H9 (cell line): ENCODE measurements around the gene CDK6. TPM values are rescaled to one million over a fixed set of nuclear protein-coding genes. Genes with fewer than 3 reads are reported as not detected.

Source experiments
- DNase-seq: peaks from one replicate; pipeline ENCODE4 v3.0.0-alpha.2; 2017
- H2AFZ ChIP-seq: one replicate; pipeline ENCODE4 v1.6.1; 2013; ENCODE audit warnings: mild to moderate bottlenecking, low read length, control low read depth, moderate library complexity
- H2AK5ac ChIP-seq: 2 replicates; pipeline ENCODE4 v1.6.1; 2013; ENCODE audit warnings: low read length, control low read depth, mixed read lengths; ENCODE audit not compliant: insufficient read length
- H2BK120ac ChIP-seq: one replicate; pipeline ENCODE4 v1.6.1; 2013; ENCODE audit warnings: low read depth, mild to moderate bottlenecking, low read length, control low read depth, inconsistent platforms; ENCODE audit not compliant: poor library complexity, severe bottlenecking
- H2BK12ac ChIP-seq: 2 replicates; pipeline ENCODE4 v1.6.1; 2013; ENCODE audit warnings: low read length, control low read depth, mixed read lengths, low read depth; ENCODE audit not compliant: insufficient read length
- H2BK15ac ChIP-seq: 2 replicates; pipeline ENCODE4 v1.6.1; 2013; ENCODE audit warnings: low read depth, low read length, control low read depth
- H2BK20ac ChIP-seq: one replicate; pipeline ENCODE4 v1.6.1; 2013; ENCODE audit warnings: low read depth, mild to moderate bottlenecking, low read length, control low read depth, inconsistent platforms; ENCODE audit not compliant: poor library complexity, severe bottlenecking
- H2BK5ac ChIP-seq: 2 replicates; pipeline ENCODE4 v1.6.1; 2013; ENCODE audit warnings: low read length, control low read depth, mixed read lengths; ENCODE audit not compliant: insufficient read length
- H3K14ac ChIP-seq: 2 replicates; pipeline ENCODE4 v1.6.1; 2013; ENCODE audit warnings: low read length, control low read depth; ENCODE audit not compliant: insufficient read depth
- H3K18ac ChIP-seq: 2 replicates; pipeline ENCODE4 v1.6.1; 2013; ENCODE audit warnings: low read depth, mild to moderate bottlenecking, mixed read lengths, low read length, control low read depth; ENCODE audit not compliant: insufficient read length
- H3K23ac ChIP-seq: 2 replicates; pipeline ENCODE4 v1.6.1; 2013; ENCODE audit warnings: low read length, control low read depth, mixed read lengths, low read depth; ENCODE audit not compliant: insufficient read length
- H3K23me2 ChIP-seq: 2 replicates; pipeline ENCODE4 v1.6.1; 2013; ENCODE audit warnings: low read depth, mild to moderate bottlenecking, mixed read lengths, low read length, control low read depth; ENCODE audit not compliant: insufficient read length, poor library complexity, severe bottlenecking
- H3K27ac ChIP-seq: 2 replicates; pipeline ENCODE4 v1.5.1; 2013; ENCODE audit warnings: low read length, control low read depth, mixed read lengths, low read depth; ENCODE audit not compliant: insufficient read length
- H3K27me3 ChIP-seq: 2 replicates; pipeline ENCODE4 v1.6.1; 2013; ENCODE audit warnings: low read length, control low read depth, inconsistent platforms; ENCODE audit not compliant: insufficient read depth
- H3K4ac ChIP-seq: 2 replicates; pipeline ENCODE4 v1.6.1; 2013; ENCODE audit warnings: low read depth, mild to moderate bottlenecking, control low read depth, inconsistent platforms, low read length, moderate library complexity
- H3K4me1 ChIP-seq: 2 replicates; pipeline ENCODE4 v1.6.1; 2013; ENCODE audit warnings: low read length, control low read depth, inconsistent platforms; ENCODE audit not compliant: insufficient read depth
- H3K4me2 ChIP-seq: 2 replicates; pipeline ENCODE4 v1.6.1; 2013; ENCODE audit warnings: low read length, control low read depth, mixed read lengths; ENCODE audit not compliant: insufficient read length, insufficient read depth
- H3K56ac ChIP-seq: 2 replicates; pipeline ENCODE4 v1.6.1; 2013; ENCODE audit warnings: low read depth, mild to moderate bottlenecking, mixed read lengths, low read length, control low read depth; ENCODE audit not compliant: insufficient read length
- H3K79me1 ChIP-seq: 2 replicates; pipeline ENCODE4 v1.6.1; 2013; ENCODE audit warnings: low read depth, mild to moderate bottlenecking, moderate library complexity, low read length, control low read depth, inconsistent platforms; ENCODE audit not compliant: insufficient read depth, poor library complexity, severe bottlenecking
- H3K79me2 ChIP-seq: 2 replicates; pipeline ENCODE4 v1.6.1; 2013; ENCODE audit warnings: low read length, control low read depth, inconsistent platforms; ENCODE audit not compliant: insufficient read depth
- H3K9ac ChIP-seq: 2 replicates; pipeline ENCODE4 v1.6.1; 2013; ENCODE audit warnings: low read length, control low read depth, mixed read lengths; ENCODE audit not compliant: insufficient read length; ENCODE audit errors: extremely low read depth
- H3K9me3 ChIP-seq: one replicate; pipeline ENCODE4 v1.6.1; 2013; ENCODE audit warnings: low read depth, low read length, inconsistent platforms; ENCODE audit not compliant: control insufficient read depth
- H3T11ph ChIP-seq: one replicate; pipeline ENCODE4 v1.6.1; 2013; ENCODE audit warnings: mild to moderate bottlenecking, low read length, control low read depth, inconsistent platforms
- H4K20me1 ChIP-seq: one replicate; pipeline ENCODE4 v1.6.1; 2013; ENCODE audit not compliant: control insufficient read depth, insufficient read length, insufficient read depth
- H4K5ac ChIP-seq: 2 replicates; pipeline ENCODE4 v1.6.1; 2013; ENCODE audit warnings: low read depth, mild to moderate bottlenecking, mixed read lengths, low read length, control low read depth; ENCODE audit not compliant: insufficient read length
- H4K8ac ChIP-seq: replicated peaks from 2 replicates; pipeline ENCODE4 v1.6.1; 2013; ENCODE audit warnings: low read length, control low read depth, mixed read lengths, low read depth; ENCODE audit not compliant: insufficient read length
- H4K91ac ChIP-seq: 2 replicates; pipeline ENCODE4 v1.6.1; 2013; ENCODE audit warnings: low read depth, mild to moderate bottlenecking, moderate library complexity, mixed read lengths, low read length, control low read depth; ENCODE audit not compliant: insufficient read length
- H3K27ac Mint-ChIP-seq, 3 experiments: 2 replicates in 2 of 3; 3 replicates in 1 of 3; pipeline ENCODE4 v1.8.0; 2020 to 2021; ENCODE audit warnings: mixed read lengths in 3 of 3, mild to moderate bottlenecking in 1 of 3, moderate library complexity in 1 of 3
- H3K27me3 Mint-ChIP-seq: 2 replicates; pipeline ENCODE4 v1.8.0; 2021; ENCODE audit warnings: low read depth, mild to moderate bottlenecking, moderate library complexity, mixed read lengths
- H3K36me3 Mint-ChIP-seq, 3 experiments: 2 replicates in 2 of 3; 3 replicates in 1 of 3; pipeline ENCODE4 v1.8.0; 2020 to 2021; ENCODE audit warnings: low read depth in 3 of 3, mixed read lengths in 3 of 3; ENCODE audit not compliant: insufficient read depth in 1 of 3
- H3K4me1 Mint-ChIP-seq, 2 experiments: 2 replicates each; pipeline ENCODE4 v1.8.0; 2020; ENCODE audit warnings: mixed read lengths in 2 of 2
- H3K4me3 Mint-ChIP-seq, 2 experiments: 2 replicates in 1 of 2; 3 replicates in 1 of 2; pipeline ENCODE4 v1.8.0; 2020 to 2021; ENCODE audit warnings: mild to moderate bottlenecking in 2 of 2, mixed read lengths in 2 of 2, moderate library complexity in 1 of 2
- H3K9me3 Mint-ChIP-seq, 2 experiments: 2 replicates in 1 of 2; 3 replicates in 1 of 2; pipeline ENCODE4 v1.8.0; 2020; ENCODE audit warnings: mild to moderate bottlenecking in 2 of 2, mixed read lengths in 2 of 2, moderate library complexity in 1 of 2
- CTCF ChIP-seq: fragments of 200-600 bp; sonication (generic); conservative IDR thresholded peaks from 3 replicates; pipeline ENCODE4 v1.8.0; 2021; ENCODE audit warnings: antibody characterized with exemption, mild to moderate bottlenecking
- WGBS: extraction: QIAGEN DNeasy Blood & Tissue Kit; methylation state at CpG from one replicate; pipeline ENCODE4 v1.1.7; 2013; ENCODE audit warnings: missing lambda C conversion rate, low lambda C conversion rate, mixed read lengths; ENCODE audit not compliant: insufficient read length; ENCODE audit errors: extremely low coverage; 5-methylcytosine and 5-hydroxymethylcytosine counted together
- total RNA-seq: library from RNA; stranded (reverse); gene quantifications from 2 replicates; pipeline ENCODE4 v1.2.1, GENCODE V29; 2021

Gene CDK6
- total RNA-seq, 1 experiment from 2014 or later, result 30.0 TPM

GRCh38 chr7:92765725-92766124, 70.6 kb downstream of the CDK6 start:
- Histone ChIP-seq H2BK15ac (no peak overlapping the region), H3K79me2 (no peaks in the 10 kb centered on the region), H3K56ac (no peak overlapping the region), H2BK12ac (no peak overlapping the region), H2AK5ac (no peak overlapping the region), H2BK5ac (no peak overlapping the region), H3K9ac (no peak overlapping the region), H3K4me1 (peaks cover 16% of the 10 kb centered on the region), H4K8ac (no peak overlapping the region), H3K9me3 (no peaks in the 10 kb centered on the region), H3T11ph (no peak overlapping the region), H2AFZ (no peak overlapping the region), H2BK120ac (no peak overlapping the region), H3K14ac (no peak overlapping the region), H3K18ac (peak overlapping the region; percentile 7), H3K4ac (no peak overlapping the region), H2BK20ac (peak overlapping the region; percentile 84), H3K4me2 (no peak overlapping the region), H3K27me3 (no peaks in the 10 kb centered on the region), H3K23ac (no peak overlapping the region), H4K20me1 (no peaks in the 10 kb centered on the region), H3K79me1 (no peaks in the 10 kb centered on the region), H3K27ac (no peak overlapping the region), H4K91ac (no peak overlapping the region), H4K5ac (no peak overlapping the region), H3K23me2 (no peaks in the 10 kb centered on the region)
- H3K36me3 Mint-ChIP-seq, result peaks cover 0 to 18% (median 0%) of the 10 kb centered on the region in 3 experiments; a peak in 3 of 7 replicates
- no peaks in the 10 kb centered on the region for H3K27me3 Mint-ChIP-seq
- H3K27ac Mint-ChIP-seq, result peak overlapping the region in 2 of 3 experiments; percentile 53 to 98; a peak in 3 of 7 replicates
- no peak for DNase-seq
- H3K9me3 Mint-ChIP-seq, result no peaks in the 10 kb centered on the region
- WGBS, result no CpG with 5 or more reads among the region's 3 CpGs
- peaks cover 81% of the 10 kb centered on the region in 2 experiments for H3K4me1 Mint-ChIP-seq
- H3K4me3 Mint-ChIP-seq, result no peak overlapping the region
- TF ChIP-seq CTCF, result no peak
